ENCODE data around the gene OLIG1.

The OLIG1 gene

GRCh38 chr21:33063907-33064622 is 5.9 kb upstream of the OLIG1 start:
- DNase-seq (ENCODE audit: low read depth), result no peak

GRCh38 chr21:33064623-33065390 is 5.1 kb upstream of the OLIG1 start:
- no peak for DNase-seq (ENCODE audit: low read depth)

GRCh38 chr21:33067043-33067442 is 2.9 kb upstream of the OLIG1 start:
- DNase-seq (ENCODE audit: low read depth), result no peak

- DNase-seq (ENCODE audit: low read depth), result no peak
These were observed 2.5 kb upstream of the OLIG1 start for GRCh38 chr21:33067457-33067856.

- no peak for DNase-seq (ENCODE audit: low read depth)
These were observed 698 bp upstream of the OLIG1 start for GRCh38 chr21:33069243-33069642.

GRCh38 chr21:33069645-33069993 is 322 bp upstream of the OLIG1 start:
- DNase-seq (ENCODE audit: low read depth), result no peak

DNA sequence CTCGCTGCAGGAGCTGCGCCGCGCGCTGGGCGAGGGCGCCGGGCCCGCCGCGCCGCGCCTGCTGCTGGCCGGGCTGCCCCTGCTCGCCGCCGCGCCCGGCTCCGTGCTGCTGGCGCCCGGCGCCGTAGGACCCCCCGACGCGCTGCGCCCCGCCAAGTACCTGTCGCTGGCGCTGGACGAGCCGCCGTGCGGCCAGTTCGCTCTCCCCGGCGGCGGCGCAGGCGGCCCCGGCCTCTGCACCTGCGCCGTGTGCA is 730 bp downstream of the OLIG1 start:
- no peak for DNase-seq (ENCODE audit: low read depth)

DNA sequence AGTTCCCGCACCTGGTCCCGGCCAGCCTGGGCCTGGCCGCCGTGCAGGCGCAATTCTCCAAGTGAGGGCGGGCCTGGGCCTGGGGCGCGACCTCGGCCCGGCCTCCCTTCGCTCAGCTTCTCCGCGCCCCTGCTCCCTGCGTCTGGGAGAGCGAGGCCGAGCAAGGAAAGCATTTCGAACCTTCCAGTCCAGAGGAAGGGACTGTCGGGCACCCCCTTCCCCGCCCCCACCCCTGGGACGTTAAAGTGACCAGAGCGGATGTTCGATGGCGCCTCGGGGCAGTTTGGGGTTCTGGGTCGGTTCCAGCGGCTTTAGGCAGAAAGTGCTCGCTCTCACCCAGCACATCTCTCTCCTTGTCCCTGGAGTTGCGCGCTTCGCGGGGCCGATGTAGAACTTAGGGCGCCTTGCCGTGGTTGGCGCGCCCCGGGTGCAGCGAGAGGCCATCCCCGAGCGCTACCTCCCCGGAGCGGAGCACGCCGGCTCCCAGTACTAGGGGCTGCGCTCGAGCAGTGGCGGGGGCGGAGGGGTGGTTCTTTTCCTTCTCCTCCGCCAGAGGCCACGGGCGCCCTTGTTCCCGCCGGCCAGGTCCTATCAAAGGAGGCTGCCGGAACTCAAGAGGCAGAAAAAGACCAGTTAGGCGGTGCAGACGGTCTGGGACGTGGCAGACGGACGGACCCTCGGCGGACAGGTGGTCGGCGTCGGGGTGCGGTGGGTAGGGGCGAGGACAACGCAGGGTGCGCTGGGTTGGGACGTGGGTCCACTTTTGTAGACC is 1.2 kb downstream of the OLIG1 start:
- no peak for DNase-seq (ENCODE audit: low read depth)

DNA sequence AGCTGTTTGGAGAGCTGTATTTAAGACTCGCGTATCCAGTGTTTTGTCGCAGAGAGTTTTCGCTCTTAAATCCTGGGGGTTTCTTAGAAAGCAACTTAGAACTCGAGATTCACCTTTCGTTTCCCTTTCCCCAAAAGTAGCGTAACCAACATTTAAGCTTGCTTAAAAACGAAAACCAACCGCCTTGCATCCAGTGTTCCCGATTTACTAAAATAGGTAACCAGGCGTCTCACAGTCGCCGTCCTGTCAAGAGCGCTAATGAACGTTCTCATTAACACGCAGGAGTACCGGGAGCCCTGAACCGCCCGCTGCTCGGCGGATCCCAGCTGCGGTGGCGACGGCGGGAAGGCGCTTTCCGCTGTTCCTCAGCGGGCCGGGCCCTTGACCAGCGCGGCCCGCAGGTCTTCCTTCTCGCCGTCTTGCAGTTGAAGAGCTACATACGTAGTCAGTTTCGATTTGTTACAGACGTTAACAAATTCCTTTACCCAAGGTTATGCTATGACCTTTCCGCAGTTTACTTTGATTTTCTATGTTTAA is 1.9 kb downstream of the OLIG1 start:
- no peak for DNase-seq (ENCODE audit: low read depth)

- no peak for DNase-seq (ENCODE audit: low read depth)
These were observed 3.7 kb downstream of the OLIG1 start for GRCh38 chr21:33073636-33074035.

- no peak for DNase-seq (ENCODE audit: low read depth)
These were observed 5.2 kb downstream of the OLIG1 start for GRCh38 chr21:33075128-33075527.

GRCh38 chr21:33075596-33076195 is 5.8 kb downstream of the OLIG1 start:
- DNase-seq (ENCODE audit: low read depth), result no peak

DNA sequence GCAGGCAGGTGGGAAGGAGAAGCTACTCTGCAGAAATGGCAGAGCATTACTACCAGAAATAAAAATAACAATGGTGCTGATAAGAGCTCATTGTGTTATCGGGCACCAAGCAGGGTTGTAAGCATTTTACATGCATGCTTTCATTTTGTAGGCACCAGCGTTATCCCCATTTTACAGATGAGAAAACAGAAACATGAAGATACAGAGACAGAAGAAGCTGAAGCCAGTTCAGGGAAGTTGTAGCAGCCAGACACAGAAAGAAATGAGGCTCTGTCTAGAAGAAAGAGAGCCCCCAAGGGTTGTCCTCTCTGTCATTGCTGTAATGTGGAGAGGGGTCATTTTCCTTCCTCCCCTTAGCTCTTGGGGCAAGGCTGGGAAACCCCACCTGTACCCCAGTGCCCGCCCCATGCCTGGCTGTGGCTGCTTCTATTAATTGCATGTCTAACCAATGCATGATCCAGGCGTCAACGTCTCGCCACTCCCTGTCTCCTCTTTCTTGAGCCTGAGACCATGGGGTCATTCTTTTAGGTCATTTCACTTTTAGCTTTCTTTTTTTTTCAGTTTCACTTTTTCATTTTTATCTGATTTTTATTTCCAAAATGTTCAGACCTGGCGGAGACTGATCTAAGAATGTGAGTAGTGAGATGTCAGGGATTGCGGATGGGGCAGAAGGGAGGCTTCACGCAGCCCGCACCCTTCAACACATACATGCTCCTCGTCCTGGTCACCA is 6.8 kb downstream of the OLIG1 start:
- DNase-seq (ENCODE audit: low read depth), result no peak

DNA sequence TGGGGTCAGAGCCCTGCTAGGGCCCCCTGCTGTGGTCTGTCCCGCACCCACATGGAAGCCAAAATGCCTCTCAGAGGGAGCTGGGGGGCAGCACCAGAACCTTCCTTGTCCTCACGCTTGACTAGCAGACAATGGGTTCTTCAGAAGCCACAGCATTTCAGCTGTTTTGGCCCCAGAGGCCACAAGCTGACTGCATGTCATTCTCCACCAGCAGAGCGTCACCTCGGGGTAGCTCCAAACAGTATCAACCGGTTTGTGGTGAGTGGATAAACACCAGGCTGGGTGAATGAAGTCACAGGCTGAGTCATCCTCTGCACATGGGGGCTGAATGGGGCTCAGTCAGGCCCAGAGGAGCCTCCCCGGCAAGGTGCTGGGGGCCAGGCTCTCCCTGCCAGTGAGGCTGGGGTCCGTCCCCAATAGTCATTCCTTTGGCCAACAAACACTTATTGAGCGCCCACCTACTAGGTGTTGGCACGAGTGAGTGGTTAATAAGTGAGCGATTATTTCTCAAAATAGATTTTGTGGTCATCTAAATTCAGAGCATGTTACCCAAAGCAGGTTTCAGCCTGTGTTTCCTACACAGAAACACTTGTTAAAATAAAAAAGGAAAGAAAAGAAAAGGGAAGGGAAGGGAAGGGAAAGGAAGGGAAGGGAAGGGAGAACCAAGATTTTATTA is 9.1 kb downstream of the OLIG1 start:
- DNase-seq (ENCODE audit: low read depth), result peak; percentile 17

DNA sequence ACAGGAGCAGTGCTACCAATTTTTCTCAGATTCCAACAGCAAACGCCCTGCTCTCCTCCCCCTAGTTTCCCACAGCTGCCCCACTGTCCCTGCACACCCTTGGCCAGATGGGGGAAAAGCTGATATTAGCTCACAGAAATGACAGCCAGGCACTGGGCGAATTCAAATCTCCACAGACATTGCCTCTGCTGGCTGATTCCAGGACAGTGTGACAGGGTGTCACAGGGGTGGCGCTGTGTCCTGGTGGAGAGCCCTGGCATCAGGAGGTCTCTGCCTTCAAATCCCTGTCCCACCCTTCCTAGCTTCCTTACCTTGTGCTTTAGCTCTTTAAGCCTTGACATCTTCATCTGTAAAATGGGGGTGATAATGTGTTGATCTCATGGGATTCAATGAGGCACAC is 10.4 kb downstream of the OLIG1 start:
- DNase-seq (ENCODE audit: low read depth), result no peak

DNA sequence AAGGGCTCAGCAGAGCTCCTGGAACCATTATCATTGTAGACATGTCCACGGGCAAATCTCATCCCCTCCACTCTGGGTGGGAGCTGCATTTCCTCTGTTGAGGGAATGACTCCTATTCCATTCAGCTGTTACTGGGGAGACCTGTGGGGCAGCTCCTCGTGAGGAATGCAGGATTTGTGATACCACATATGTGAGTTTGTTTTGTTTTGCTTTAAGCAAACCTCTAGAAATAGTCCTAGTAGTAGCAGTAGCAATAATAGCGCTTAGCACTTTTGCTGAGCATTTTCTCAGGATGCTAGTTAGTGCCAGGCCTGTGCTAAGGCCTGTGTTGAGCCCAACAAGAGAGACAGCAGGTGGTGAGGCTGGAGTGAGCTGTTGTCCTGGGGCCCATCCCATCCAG is 10.8 kb downstream of the OLIG1 start:
- no peak for DNase-seq (ENCODE audit: low read depth)

DNA sequence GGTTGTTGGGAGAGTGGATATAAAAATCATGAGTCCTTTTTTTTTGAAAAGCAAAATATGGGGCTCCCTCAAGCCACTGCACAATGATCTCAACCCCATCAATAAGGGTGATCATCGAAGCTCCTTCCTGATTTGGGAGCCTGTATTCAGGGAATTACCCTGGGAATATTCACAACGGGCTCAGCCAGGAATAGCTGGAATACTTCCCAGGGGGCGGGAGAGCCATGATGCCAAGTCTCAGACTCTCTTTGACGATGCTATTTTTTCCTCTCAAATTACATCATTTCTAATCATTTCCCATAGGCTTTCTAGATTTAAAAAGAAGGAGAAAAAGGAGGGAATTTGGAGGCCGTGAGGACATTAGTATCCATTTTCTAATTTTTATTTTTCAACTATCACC is 18.4 kb downstream of the OLIG1 start:
- DNase-seq (ENCODE audit: low read depth), result no peak

GRCh38 chr21:33089395-33090119 is 19.6 kb downstream of the OLIG1 start:
- DNase-seq (ENCODE audit: low read depth), result no peak

- no peak for DNase-seq (ENCODE audit: low read depth)
These were observed 26.5 kb downstream of the OLIG1 start for GRCh38 chr21:33096426-33096825.

- DNase-seq (ENCODE audit: low read depth), result no peak
These were observed 29.2 kb downstream of the OLIG1 start for GRCh38 chr21:33099131-33099530.
